OCI-LY3 (cell line): ENCODE results near the gene HS3ST2.
"Not testable (repeated sequence)": the region's sequence is repeated elsewhere in the genome, so short reads cannot be mapped to it uniquely, and the experiment has no call there.

Experiments
- H2AFZ ChIP-seq: fragments of 200-600, 300-600 bp; shearing (Covaris generic); 2 replicates; pipeline ENCODE4 v1.6.0; 2014; ENCODE audit warnings: antibody characterized with exemption, low read depth, low read length
- H3K27ac ChIP-seq: fragments of 200-600, 300-600 bp; sonication (generic); 2 replicates; pipeline ENCODE4 v1.5.1; 2014; ENCODE audit warnings: mild to moderate bottlenecking, low read length, moderate library complexity, mixed read lengths
- H3K27me3 ChIP-seq: fragments of 200-600, 300-600 bp; sonication (generic); 2 replicates; pipeline ENCODE4 v1.6.1; 2014; ENCODE audit warnings: low read depth, low read length, mixed read lengths
- H3K36me3 ChIP-seq: fragments of 200-600, 300-600 bp; sonication (generic); replicated peaks from 2 replicates; pipeline ENCODE3; 2014; ENCODE audit warnings: low read depth, low read length, mixed read lengths
- H3K4me1 ChIP-seq: fragments of 300-600, 200-600 bp; sonication (generic); 2 replicates; pipeline ENCODE4 v1.6.1; 2014; ENCODE audit warnings: low read length, mixed read lengths
- H3K4me2 ChIP-seq: fragments of 200-600, 300-600 bp; sonication (generic); 2 replicates; pipeline ENCODE4 v1.6.1; 2014; ENCODE audit warnings: low read length, mixed read lengths
- H3K4me3 ChIP-seq: fragments of 300-600, 200-600 bp; sonication (generic); 2 replicates; pipeline ENCODE4 v1.5.1; 2014; ENCODE audit warnings: antibody characterized with exemption, mild to moderate bottlenecking, low read length, moderate library complexity
- H3K79me2 ChIP-seq: fragments of 300-600, 200-600 bp; shearing (Covaris generic); 2 replicates; pipeline ENCODE4 v1.6.1; 2014; ENCODE audit warnings: mild to moderate bottlenecking, low read length, mixed read lengths
- H3K9ac ChIP-seq: fragments of 300-600, 200-600 bp; shearing (Covaris generic); 2 replicates; pipeline ENCODE4 v1.6.0; 2014; ENCODE audit warnings: mild to moderate bottlenecking, low read length, moderate library complexity
- H3K9me3 ChIP-seq: fragments of 200-600, 300-600 bp; shearing (Covaris generic); 2 replicates; pipeline ENCODE4 v1.6.1; 2014; ENCODE audit warnings: low read length, mixed read lengths; ENCODE audit not compliant: insufficient read depth
- H4K20me1 ChIP-seq: fragments of 200-600, 300-600 bp; sonication (generic); 2 replicates; pipeline ENCODE4 v1.6.1; 2016; ENCODE audit warnings: low read length, mixed read lengths; ENCODE audit not compliant: insufficient read depth
- EZH2phosphoT487 ChIP-seq: fragments of 200-600 bp; shearing (Covaris generic); IDR thresholded peaks from 2 replicates; pipeline ENCODE4 v1.6.1; 2018; ENCODE audit warnings: antibody characterized with exemption, mixed run types, low read depth
- TF ChIP-seq, protein P1 (sequence below): fragments of 200-600, 300-600 bp; sonication (generic); IDR thresholded peaks from 2 replicates; pipeline ENCODE4 v1.5.1; 2014; ENCODE audit warnings: antibody characterized with exemption, low read length, low read depth

Gene HS3ST2

DNA sequence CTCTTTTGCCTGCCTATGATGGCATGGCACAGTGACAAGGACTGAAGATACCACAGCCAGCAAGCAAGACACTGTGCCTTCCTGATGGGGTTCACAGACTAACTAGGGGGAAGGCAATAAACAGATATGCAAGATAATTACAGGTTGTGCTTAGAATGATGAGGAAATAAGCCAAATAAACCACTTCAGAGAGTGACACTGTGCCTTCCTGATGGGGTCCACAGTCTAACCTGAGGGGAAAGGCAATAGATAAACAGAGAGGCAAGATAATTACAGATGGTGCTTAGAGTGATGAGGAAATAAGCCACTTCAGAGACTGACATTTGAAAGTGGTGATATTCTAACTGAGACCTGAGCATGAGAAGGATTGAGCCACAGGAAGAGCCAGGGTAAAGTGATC lies 84.2 kb downstream of the HS3ST2 start:
- H3K4me1 ChIP-seq: no peaks in the 10 kb centered on the region
- H2AFZ ChIP-seq: no peak overlapping the region
- no peak for TF ChIP-seq EZH2phosphoT487
- TF ChIP-seq, protein P1, sequence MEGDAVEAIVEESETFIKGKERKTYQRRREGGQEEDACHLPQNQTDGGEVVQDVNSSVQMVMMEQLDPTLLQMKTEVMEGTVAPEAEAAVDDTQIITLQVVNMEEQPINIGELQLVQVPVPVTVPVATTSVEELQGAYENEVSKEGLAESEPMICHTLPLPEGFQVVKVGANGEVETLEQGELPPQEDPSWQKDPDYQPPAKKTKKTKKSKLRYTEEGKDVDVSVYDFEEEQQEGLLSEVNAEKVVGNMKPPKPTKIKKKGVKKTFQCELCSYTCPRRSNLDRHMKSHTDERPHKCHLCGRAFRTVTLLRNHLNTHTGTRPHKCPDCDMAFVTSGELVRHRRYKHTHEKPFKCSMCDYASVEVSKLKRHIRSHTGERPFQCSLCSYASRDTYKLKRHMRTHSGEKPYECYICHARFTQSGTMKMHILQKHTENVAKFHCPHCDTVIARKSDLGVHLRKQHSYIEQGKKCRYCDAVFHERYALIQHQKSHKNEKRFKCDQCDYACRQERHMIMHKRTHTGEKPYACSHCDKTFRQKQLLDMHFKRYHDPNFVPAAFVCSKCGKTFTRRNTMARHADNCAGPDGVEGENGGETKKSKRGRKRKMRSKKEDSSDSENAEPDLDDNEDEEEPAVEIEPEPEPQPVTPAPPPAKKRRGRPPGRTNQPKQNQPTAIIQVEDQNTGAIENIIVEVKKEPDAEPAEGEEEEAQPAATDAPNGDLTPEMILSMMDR: no peak
- no peak overlapping the region for H3K27ac ChIP-seq
- no peaks in the 10 kb centered on the region for H4K20me1 ChIP-seq
- H3K9me3 ChIP-seq: no peaks in the 10 kb centered on the region
- no peak overlapping the region for H3K9ac ChIP-seq
- no peak overlapping the region for H3K4me2 ChIP-seq
- peaks cover 16% of the 10 kb centered on the region for H3K27me3 ChIP-seq
- no peak overlapping the region for H3K4me3 ChIP-seq
- H3K36me3 ChIP-seq: no peaks in the 10 kb centered on the region
- no peaks in the 10 kb centered on the region for H3K79me2 ChIP-seq

DNA sequence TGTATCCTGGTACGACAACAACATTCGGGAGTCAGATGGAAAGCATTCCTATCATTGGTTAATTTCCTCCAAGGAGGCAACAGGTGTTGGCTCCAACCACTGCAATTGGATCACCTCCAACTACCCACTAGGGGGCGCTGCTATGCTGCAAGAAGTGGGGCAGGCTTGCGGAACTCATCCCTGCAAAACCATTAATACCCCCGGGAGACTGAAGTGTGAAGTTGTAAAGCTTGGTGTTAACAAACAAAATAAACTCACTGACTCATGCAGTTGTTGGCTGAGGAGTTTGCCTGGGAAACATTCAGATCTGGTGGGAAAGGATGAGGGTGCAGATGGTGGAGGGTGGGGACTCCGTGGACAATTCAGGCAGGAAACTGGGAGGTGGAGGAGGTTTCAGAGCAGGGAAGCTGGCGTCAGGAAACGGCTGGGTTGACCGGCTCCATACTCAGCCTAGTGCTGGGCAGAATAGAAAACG lies 84.9 kb downstream of the HS3ST2 start:
- Histone ChIP-seq H3K9ac (no peak overlapping the region), H3K36me3 (no peaks in the 10 kb centered on the region), H3K9me3 (no peaks in the 10 kb centered on the region), H3K4me1 (no peaks in the 10 kb centered on the region), H3K4me3 (no peak overlapping the region), H4K20me1 (no peaks in the 10 kb centered on the region), H2AFZ (no peak overlapping the region), H3K27me3 (peaks cover 23% of the 10 kb centered on the region), H3K79me2 (no peaks in the 10 kb centered on the region), H3K4me2 (no peak overlapping the region), H3K27ac (no peak overlapping the region)
- TF ChIP-seq, protein P1: peak; percentile 53
- TF ChIP-seq EZH2phosphoT487: no peak

DNA sequence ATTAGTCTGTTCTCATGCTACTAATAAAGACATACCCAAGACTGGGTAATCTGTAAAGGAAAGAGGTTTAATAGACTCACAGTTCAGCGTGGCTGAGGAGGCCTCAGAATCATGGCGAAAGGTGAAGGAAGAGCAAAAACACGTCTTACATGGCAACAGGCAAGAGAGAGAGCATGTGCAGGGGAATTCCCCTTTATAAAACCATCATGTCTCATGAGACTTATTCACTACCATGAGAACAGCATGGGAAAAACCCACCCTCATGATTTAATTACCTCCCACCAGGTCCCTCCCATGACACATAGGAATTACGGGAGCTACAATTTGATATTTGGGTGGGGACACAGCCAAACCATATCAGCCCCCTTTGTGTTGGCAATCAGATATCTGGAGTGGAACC lies 85.6 kb downstream of the HS3ST2 start:
- H3K27ac ChIP-seq, H3K79me2 ChIP-seq, H3K9ac ChIP-seq, H3K36me3 ChIP-seq, H2AFZ ChIP-seq, H4K20me1 ChIP-seq, H3K4me3 ChIP-seq, H3K9me3 ChIP-seq, H3K4me1 ChIP-seq, H3K4me2 ChIP-seq: not testable (repeated sequence)
- H3K27me3 ChIP-seq: peaks cover 23% of the 10 kb centered on the region

DNA sequence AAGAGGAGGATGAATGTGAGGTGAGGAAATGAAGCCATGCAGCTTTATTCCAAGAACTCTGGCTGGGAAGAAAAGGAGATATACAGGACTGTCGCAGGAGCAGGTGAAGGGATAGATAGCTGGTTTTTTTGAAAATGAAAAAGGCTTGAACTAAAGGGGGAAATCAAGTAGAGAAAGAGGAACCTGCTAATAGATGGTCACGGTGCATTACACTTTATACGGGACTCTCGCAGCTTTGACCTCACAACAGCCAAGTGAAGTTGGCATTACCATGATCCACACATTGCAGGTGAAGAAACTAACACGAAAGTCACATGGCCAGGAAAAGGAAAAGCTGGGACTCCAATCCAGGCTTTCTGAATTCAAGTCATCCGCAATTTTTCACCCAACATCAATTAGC lies 86.9 kb downstream of the HS3ST2 start:
- no peak overlapping the region for H3K4me3 ChIP-seq
- H3K9ac ChIP-seq: no peak overlapping the region
- H3K9me3 ChIP-seq: no peaks in the 10 kb centered on the region
- peaks cover 26% of the 10 kb centered on the region for H3K27me3 ChIP-seq
- H3K79me2 ChIP-seq: no peaks in the 10 kb centered on the region
- no peak overlapping the region for H3K4me2 ChIP-seq
- no peak overlapping the region for H2AFZ ChIP-seq
- no peaks in the 10 kb centered on the region for H3K36me3 ChIP-seq
- no peak for TF ChIP-seq EZH2phosphoT487
- TF ChIP-seq, protein P1: no peak
- no peaks in the 10 kb centered on the region for H3K4me1 ChIP-seq
- no peaks in the 10 kb centered on the region for H4K20me1 ChIP-seq
- H3K27ac ChIP-seq: no peak overlapping the region

DNA sequence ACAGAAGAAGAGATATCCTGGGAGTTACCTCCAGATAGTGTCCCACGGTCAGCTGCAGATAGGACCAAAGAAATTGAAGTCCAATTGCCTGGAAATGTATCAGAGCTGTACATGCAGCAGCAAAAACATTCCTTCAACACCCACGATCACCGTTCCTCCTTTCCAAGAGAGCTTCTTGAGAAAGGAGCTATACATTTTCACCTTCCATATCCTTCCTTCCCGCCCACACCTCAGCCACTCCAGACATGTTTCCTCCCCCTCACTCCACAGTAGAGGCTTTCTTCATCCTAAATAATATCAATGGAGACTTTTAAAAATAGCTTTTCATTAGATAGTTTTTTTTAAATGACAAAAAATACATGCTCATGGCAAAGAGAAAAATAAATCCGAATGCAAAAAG lies 87.6 kb downstream of the HS3ST2 start:
- no peak overlapping the region for H2AFZ ChIP-seq
- H3K9ac ChIP-seq: no peak overlapping the region
- no peaks in the 10 kb centered on the region for H3K36me3 ChIP-seq
- no peak overlapping the region for H3K27ac ChIP-seq
- no peaks in the 10 kb centered on the region for H4K20me1 ChIP-seq
- H3K27me3 ChIP-seq: peaks cover 25% of the 10 kb centered on the region
- no peaks in the 10 kb centered on the region for H3K79me2 ChIP-seq
- H3K4me3 ChIP-seq: no peak overlapping the region
- no peaks in the 10 kb centered on the region for H3K4me1 ChIP-seq
- H3K4me2 ChIP-seq: no peak overlapping the region
- TF ChIP-seq, protein P1: no peak
- TF ChIP-seq EZH2phosphoT487: no peak
- no peaks in the 10 kb centered on the region for H3K9me3 ChIP-seq
